HT-29 (cell line): Measurements from ENCODE around the gene MRPL33. TPM values are rescaled to one million over a fixed set of nuclear protein-coding genes. Genes with fewer than 3 reads are reported as not detected.

Experiments used
- DNase-seq: peaks from one replicate; pipeline ENCODE4 v3.0.0-alpha.2; 2015; ENCODE audit warnings: low spot score
- total RNA-seq: library from RNA; depleted of rRNA; stranded (reverse); fragments of >200 nt; shearing (Covaris generic); gene quantifications from 2 replicates; pipeline ENCODE4 v1.2.3, GENCODE V29; 2014

The MRPL33 gene
- total RNA-seq, 1 experiment from 2014 or later = 64.9 TPM

DNA sequence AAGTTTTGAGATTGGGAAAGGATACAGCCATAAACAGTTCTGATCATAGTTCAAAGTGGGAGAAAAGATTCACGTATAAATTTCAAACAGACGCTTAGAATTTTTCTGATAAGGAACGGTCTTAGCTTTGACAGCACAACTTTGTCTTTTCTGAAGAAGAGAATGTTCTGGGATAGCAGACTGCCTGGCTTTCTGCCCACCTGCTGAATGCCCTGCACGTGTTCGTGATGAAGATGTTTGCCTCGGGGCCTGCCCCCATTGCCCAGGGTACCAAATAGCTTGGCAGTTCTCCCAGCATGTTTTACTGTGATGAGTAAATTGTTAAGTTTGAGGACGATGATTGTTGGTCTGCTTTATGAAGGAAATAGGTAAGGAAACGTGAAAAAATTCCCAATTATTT lies 4.6 kb downstream of the MRPL33 start:
- no peak for DNase-seq

DNA sequence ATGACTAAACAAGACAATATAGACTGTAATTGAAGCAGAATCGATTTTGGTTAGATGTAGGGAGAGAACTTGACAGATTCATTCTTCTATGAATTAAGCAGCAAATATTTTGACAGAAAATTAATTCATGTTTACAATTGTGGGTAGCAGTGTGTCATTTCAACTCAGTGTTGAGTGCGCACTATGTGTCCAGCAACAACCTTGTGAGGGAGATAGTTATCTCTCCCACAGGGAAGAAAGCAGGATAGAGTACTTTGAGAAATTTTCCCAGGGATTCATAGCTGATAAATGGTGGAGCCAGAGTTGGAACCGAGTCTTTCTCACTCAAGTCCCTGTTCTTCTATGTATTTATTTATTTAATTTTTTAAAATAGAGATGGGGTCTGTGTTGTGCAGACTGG lies 5.2 kb downstream of the MRPL33 start:
- no peak for DNase-seq

DNA sequence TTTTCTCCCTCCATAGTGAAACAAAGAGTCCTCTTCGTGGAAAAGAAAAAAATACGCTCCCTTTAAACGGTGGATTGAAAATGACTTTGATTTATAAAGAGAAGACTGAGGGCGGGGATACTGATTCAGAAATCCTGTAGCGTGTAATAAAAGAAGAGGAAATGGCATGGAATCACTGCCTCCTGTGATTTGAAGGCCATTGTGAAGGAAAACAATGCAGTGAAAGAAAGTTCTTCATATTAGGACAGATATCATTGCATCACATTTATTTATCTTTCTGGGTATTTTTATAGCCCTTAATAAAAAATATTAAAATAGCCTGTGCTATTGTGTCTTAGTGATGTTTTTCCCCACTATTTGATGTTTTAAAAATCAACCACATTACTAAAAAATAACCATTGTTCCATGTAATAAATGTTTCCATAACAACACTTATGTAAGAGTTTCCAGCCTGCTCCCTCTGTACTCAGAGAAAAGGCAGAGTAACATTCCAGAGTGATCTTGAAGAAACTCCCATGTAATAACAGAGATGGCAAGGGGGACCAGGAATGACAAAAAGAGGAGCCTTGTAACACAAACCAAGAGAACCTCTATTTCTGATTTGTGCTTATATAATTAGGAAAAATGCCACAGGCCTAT lies 8.0 kb downstream of the MRPL33 start:
- no peak for DNase-seq

DNA sequence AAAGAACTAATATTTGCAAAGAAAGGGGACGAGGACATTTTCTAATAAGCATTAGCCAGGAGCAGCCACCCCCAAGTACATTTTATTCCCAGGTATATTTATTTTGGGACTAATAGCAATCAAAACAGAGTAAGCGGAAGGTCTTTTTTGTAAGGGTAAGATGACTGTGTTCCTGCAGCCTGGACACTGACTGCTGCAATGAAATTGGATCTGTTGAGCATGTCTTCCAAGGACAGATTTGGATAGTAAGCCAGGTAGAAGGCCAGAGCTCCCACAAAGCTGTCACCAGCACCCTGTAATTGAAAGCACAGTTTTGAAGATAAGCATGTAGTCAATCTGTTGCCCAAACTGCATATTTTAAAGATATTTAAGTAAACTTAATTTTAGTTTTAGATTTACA lies 10.0 kb downstream of the MRPL33 start:
- DNase-seq = no peak

DNA sequence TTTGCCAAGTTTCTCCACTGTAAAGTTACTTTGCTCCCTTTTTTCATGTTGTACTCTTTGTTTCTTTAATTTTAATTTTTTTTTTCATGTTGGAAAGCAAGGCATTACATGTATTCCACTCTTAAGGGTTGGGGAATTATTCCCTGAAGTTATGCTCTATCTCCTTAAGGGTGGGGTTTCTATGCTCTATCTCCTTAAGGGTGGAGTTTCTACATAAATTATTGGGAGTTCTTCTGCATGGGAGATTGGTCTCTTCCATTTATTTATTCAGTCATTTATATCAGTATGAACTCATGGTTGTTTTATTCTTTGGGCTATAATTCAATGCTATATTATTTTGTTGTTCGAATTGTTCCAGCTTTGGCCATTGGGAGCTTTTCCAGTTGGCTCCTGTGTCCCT lies 11.2 kb downstream of the MRPL33 start:
- no peak for DNase-seq

DNA sequence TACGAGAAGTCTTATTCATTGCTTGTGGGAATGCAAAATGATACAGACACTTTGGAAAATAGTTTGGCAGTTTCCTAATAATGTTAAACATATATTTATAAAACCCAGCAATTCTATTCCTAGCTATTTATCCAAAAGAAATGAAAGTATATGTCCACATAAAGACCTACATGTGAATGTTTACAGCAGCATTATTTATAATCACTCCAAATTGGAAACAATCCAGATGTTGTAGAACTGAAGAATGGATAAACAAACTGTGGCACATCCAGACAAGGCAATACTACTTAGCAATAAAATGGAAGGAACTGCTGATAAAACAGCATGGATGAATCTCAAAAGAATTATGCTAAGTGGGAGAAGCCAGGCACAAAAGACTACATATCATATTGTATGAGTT lies 19.3 kb downstream of the MRPL33 start:
- DNase-seq = no peak

DNA sequence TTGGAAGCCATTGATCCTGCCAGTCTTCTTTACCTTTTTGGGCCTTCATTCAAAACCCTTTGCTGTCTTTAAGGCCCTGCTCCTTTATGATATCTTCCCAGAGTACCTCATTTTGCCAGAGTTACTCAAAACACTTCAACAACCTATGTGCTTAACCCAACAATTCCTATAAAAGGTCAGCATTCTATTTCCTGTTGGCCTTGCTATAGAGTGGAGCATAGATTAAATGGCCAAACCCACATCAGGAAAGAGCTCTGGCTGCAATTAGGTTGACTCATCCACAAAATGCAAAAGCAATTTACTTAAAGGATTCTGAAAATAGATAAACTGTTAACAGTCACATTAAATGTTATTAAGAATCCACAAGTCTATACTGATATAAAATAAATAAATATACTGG lies 21.2 kb downstream of the MRPL33 start:
- peak; percentile 36 for DNase-seq

DNA sequence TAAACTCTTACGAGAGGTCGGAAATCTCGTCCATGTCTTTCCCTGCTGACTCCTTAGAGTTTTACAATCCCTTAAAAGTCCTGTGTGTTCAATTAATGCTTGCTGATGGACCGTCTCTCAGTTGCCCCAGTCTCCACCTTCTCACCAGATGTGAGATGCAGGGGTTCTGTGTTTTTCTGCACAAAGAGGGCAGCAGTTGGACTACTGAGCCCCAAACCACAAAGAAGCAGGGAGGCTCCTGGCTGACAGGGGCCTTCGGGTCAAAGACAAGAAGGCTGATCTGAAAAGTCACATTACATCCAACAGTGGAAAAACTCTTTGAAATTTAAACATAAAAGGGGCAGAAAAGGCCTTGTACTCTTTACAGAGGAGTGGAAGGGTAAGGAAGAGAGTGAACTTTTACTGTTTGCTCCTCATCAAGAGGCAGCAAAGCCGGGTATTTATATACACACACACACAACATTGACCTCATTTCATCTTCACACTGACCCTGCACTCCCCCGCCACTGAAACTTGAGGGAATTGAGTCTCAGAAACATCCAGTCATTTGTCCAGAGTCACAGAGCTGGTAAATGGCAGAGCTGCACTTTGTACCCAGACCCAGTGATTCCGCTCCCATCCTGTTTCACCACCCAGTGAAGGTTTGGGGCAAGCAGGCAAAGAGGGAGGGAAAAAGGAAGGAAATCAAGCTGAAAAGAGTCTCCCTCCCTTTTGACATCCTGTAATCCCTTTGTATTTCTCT lies 23.7 kb downstream of the MRPL33 start:
- no peak for DNase-seq

DNA sequence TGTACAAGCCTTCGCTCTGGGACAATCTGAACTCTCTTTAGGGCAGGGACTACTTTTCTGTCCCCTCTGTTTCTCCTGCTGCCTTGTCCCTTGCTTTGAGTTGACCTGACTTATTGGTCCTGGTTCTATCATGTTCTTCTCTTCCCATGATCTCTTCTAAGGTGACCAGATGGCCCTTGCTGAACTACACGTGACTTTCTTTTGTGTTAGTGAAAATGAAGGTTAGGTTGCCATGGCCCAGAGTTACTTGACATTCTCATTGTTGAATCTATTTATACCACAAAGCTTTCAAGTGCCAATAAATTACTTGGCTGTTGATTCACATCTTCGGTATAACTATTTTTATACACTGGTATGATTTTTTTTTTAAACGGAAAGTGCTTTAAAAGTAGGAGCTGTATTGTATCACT lies 24.4 kb downstream of the MRPL33 start:
- DNase-seq = no peak

DNA sequence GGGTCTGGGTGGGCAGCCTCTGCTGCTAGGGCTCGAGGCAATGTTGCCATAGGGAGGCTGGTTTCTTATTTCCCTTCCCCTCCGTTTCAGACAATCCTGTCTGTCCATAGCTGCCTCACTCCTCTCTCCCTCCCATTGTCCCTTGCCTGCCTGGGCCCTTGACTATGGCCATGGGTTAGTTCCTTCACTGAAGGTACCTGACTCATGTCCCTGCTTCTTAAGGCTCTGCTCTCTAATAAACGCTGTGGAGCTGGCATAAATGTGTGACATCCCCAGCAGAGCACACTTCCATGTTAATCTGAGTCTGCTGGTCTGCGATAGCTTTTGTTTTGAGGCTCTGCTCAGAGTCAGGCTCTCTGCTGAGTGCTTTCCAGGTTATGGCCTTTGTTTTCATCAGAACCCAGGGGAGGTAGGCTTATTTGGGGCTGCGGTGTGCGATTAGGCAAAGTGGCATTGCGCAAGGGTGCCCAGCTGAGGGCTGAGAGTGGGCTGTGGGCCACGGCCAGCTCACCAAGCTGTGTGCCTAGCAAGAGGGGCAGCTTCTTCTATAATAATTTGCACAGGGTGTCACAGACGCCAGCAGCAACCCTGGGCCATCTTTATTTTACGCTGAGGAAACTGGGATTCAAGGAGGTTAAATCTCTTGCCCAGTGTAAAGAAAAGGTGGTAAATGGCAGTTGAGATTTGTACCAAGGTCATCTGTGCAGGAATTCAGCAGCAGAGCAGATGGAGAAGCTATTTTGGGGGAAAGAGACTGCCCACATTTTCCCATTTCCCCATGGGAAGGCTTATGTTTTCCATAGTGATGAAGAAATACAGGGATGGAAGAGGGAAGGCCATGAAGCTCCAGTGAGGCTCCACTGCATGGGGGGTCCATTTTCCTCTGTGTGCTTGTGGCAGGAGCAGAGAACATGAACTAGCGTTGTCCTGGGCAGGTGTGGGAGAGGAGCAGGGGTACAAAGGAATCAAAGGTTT lies 25.6 kb downstream of the MRPL33 start:
- DNase-seq = no peak

DNA sequence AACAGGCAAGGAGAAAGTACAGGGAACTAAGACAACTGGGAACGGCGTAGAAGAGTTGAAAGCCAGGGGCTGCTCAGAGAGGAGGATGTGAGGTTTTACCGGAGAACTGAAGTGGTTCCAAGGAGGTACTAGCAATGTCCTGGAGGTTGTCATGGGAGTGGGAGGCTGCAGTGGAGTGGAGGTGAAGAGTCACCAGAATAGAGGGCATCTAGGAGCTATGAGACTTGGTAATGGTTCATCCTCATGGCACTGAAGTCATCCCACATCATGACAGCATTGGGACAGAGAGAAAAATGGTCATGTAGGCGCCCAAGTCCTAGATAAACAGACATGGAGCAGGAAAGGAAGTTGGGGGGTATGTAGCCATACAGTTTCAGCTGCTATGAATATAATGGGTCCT lies 26.3 kb downstream of the MRPL33 start:
- DNase-seq = no peak

DNA sequence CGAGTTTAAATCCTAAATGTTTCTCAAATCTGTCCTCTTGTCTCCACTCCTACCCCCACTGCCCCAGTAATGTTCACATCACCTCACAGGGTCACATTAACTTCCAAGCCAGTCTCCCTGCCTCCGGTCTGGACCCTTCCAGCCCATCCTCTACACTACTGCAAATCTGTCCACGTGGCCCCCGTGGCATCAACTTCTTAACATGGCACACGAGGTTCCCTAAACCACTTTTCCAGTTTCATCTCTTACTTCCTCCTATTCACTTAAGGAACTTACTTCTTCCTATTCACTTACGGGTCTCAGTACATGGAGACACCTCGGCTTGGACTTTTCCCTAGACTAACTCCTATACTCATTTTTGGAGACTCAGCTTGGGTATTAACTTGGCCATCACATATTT lies 27.0 kb downstream of the MRPL33 start:
- DNase-seq = no peak

DNA sequence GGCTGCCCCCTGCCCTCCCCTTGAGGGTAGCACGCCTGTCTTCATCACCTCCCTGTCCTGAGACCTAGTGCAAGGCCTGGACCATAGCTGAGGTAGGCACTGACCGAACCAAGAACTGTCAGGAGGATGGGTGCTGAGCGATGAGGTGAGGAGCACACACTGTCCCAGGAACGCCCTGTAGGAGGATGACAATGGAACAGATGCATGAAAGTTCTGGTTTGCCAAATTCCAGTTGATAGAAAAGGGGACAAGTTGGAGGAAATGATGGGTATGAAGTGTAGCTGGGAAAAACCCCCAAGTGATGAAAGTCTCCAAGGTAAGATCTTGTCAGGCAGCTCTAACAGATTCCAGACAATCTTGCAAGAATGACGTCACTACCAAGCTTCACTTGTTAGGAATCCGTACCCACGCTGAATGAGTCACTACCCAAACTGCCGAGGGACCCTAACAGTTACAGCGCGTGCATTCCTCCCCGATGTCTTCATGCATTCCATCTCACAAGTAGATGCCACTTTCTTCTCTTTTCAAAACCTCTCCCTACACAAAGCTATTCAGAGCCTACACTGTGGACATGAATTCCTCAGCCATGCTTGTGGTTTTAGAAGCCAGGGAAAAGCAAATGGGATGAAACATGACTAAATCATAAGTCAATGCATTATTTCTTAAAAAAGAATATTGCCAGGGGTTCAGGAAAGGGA lies 27.6 kb downstream of the MRPL33 start:
- peak; percentile 18 for DNase-seq

DNA sequence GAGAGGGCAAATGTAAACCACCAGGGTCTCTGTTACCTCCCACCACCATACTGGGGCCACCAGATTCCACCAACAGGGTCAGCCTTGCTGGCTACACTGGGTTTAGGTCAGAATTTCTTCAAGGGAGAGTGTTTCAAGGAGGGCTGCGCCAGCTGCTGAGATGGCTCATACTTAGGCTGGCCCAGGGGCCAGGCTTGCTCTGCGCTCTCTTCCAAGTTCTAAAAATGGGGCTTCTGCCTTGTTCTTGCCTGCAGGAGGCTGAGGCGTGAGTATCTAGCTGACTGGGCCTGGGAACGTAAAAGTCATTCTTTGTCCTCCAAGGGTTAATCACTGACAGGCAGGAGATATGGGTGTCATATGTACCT lies 28.1 kb downstream of the MRPL33 start:
- DNase-seq = no peak

DNA sequence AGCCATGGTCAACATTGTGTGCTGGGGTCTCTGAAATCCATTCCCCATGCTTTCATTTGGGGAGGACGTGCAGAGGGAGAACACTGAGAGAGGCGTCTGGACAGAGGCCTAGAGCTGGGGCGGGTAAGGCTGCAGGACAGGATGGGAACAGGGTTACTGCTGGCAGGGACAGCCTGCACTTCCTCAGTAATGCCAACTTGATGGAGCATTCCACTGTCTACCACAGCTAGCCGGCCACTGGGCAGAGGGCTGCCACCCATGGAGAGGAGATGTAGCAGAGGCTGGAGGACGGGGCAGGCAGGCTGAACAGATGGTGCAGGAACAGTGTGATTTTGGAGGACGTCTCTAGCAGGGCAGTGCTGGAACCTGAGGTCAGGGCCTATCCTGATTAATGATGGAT lies 29.3 kb downstream of the MRPL33 start:
- DNase-seq = no peak

DNA sequence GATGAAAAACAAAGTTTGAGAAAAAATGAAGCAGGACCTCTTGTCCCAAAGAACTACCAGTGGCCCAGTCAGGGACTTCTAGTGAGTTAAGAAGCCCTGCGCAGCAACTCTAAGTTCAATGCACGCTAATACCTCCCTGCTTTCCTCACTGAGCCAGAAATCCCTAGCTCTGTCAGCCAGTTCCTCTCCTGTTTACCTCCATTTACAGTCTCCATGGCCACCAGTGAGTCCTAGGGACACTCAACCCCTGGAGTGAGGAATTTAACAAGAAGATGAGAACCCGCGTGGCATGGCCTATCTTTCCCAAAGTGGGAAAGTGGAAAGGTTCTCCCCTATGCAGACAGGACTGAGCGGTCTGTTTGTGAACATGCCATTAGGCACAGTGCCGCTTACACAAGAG lies 31.0 kb downstream of the MRPL33 start:
- no peak for DNase-seq

DNA sequence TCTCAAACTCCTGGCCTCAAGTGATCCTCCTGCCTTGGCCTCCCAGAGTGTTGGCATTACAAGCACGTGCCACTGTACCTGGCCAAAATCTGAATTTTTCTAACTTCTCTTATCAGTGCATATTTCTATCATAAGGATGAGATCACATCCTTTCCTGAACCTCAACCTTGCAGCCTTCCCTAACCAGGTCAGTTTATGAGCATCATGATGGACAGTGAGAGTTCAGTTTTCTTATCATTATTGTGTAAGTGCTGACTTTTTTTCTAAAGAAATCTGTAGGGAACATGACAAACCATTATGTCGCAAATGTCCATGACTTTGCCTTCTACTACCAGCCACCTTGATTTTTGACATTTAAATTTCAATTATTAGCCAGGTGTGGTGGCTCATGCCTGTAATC lies 31.5 kb downstream of the MRPL33 start:
- no peak for DNase-seq

DNA sequence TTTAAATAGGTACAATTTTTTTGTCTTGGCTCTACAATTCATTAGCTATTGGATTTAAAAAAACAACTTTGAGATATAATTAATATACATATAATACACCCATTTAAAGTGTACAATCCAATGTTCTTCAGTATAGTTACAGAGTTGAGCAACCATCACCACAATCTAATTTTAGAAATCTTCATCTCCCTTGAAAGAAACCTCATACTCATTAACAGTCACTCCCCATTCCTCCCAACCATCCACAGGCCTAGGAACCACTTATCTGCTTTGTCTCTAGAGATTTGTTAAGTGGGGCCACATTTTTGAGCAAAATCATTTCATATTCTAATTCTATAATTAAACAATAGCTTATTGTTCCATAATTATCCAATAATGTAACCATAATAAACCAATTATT lies 32.6 kb downstream of the MRPL33 start:
- no peak for DNase-seq

DNA sequence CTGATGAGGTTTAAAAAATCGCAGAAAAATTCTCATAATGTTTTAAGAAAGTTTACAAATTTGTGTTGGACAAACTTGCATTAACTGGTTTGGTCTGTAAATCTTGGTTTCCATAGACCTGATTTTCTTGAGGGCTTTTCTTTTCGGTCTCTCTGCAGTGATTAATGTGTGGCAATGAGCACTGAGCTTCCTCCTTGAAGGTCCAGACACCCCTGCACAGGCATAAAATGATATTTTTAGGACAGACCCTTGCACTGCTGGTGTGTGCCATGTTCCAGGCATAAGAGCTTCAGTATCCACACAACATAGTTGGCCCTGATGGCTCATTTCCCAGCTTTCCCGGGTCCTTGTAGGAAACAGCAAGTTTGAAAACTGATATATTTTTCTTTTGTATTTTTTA lies 33.7 kb downstream of the MRPL33 start:
- no peak for DNase-seq

DNA sequence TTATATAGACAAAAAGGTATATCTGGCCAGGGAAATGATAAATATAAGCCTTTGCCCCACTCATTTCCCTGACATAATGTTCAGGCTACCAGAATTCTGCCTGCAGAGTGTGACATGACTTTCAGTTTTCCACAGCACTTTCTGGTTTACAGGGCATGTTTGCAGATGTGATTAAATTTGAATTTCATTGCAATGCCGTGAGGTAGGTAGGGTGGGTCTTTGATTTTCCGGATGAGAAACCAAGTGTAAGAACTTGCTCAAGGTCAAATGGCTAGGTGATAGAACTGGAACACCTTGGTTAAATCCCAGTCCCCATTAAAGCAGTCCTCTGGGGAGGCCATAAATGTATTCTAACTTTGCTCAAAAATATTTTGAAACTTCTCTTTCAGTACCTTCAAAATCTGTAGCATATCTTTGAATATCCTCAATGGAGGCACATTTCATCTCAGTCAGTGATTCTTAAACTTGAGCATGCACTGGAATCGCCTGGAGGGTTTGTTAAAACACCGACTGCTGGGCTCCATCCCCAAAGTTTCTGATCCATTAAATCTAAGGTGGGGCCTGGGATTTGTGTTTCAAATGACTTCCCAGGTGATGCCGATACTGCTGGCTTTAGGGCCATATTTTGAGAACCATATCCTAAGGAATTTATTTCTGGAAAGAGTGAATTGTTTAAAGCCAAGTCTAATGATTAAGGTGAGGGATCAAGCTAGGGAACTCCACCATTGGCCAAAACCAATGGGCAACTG lies 35.0 kb downstream of the MRPL33 start:
- DNase-seq = no peak

DNA sequence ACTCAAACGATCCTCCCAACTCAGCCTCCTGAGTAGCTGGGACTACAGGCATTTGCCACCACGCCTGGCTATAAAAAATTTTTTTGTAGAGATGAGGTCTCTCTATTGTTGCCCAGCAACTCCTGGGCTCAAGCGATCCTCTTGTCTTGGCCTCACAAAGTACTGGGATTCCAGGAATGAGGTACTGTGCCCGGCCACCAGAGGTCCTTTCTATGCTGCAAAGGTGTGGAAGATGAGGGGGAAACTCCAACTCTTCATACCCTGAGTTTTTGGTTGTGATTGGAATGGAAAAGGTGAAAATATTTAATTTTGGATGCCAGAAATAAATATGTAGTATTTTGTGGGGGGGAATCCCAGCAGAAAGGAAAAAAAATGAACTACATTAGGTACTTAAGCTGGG lies 36.0 kb downstream of the MRPL33 start:
- DNase-seq = peak; percentile 51
